Measurements from ENCODE around the gene C17orf107. TPM values are rescaled to one million over a fixed set of nuclear protein-coding genes. Genes with fewer than 3 reads are reported as not detected.
A peak's percentile ranks its signal among the peaks of the same experiment; 100 is the strongest.

The C17orf107 gene
- total RNA-seq, 1 experiment from 2014 or later = 0.36 TPM

- TF ChIP-seq EZH2phosphoT487 (IDR thresholded peaks at IDR 0.05; ENCODE audit: borderline replicate concordance, low read length) (no peak), EZH2 (IDR thresholded peaks at IDR 0.05; ENCODE audit: low read length, unreplicated experiment) (no peak), CTCF (conservative IDR thresholded peaks at IDR 0.05; ENCODE audit: low read depth, low read length) (no peak)
- ATAC-seq = no peak
- H3K79me2 ChIP-seq (ENCODE audit: low read length) = peaks cover 77% of the 10 kb centered on the region
- peak overlapping the region; percentile 98 for H3K4me2 ChIP-seq (ENCODE audit: low read length)
- peaks cover 28% of the 10 kb centered on the region for H3K36me3 ChIP-seq (ENCODE audit: low read depth, low read length)
- no peaks in the 10 kb centered on the region for H3F3A ChIP-seq (ENCODE audit: low read length, unreplicated experiment)
- H3K9ac ChIP-seq (ENCODE audit: low read length) = peak overlapping the region; percentile 93
- peak overlapping the region; percentile 74 for H3K27ac ChIP-seq (ENCODE audit: low read length)
- POLR2A ChIA-PET (ENCODE audit: unreplicated experiment) = interaction anchor here (0.5 to 0.6 kb wide), 2 partner anchors 18 to 20 kb away, joined by 3 read pairs; no protein-coding TSS in a partner anchor
- peak overlapping the region; percentile 90 for H3K4me3 ChIP-seq (ENCODE audit: low read length)
- H2AFZ ChIP-seq (ENCODE audit: low read length) = no peak overlapping the region
- no peaks in the 10 kb centered on the region for H3K27me3 ChIP-seq (ENCODE audit: low read length)
- H4K20me1 ChIP-seq (ENCODE audit: low read length) = peaks cover 26% of the 10 kb centered on the region
- H3K9me2 ChIP-seq (replicated peaks; ENCODE audit: low read length) = no peaks in the 10 kb centered on the region
- peaks cover 38% of the 10 kb centered on the region for H3K4me1 ChIP-seq (ENCODE audit: insufficient read depth, low read length)
- intact Hi-C loops (cut with micrococcal nuclease) = loop anchor here (2.0 kb wide), 1 partner anchor 51 kb away; the partner anchor contains the start of genes INCA1 and KIF1C
- DNase-seq = no peak
- H3K9me3 ChIP-seq (ENCODE audit: low read length) = no peaks in the 10 kb centered on the region
- BruUV-seq (replicated peaks) = no TSS peak
- CTCF ChIA-PET = no interaction called here
Measured at GRCh38 chr17:4945944-4946280, 46.6 kb downstream of the C17orf107 start.

GRCh38 chr17:4946312-4946976 lies 47.1 kb downstream of the C17orf107 start:
- POLR2A ChIA-PET (ENCODE audit: unreplicated experiment) = no interaction called here
- Histone ChIP-seq H3K27ac (ENCODE audit: low read length) (peak overlapping the region; percentile 28), H3K4me1 (ENCODE audit: insufficient read depth, low read length) (peaks cover 36% of the 10 kb centered on the region), H3K4me3 (ENCODE audit: low read length) (peak overlapping the region; percentile 90), H3K9me2 (replicated peaks; ENCODE audit: low read length) (no peaks in the 10 kb centered on the region), H2AFZ (ENCODE audit: low read length) (no peak overlapping the region), H4K20me1 (ENCODE audit: low read length) (peaks cover 26% of the 10 kb centered on the region), H3K9me3 (ENCODE audit: low read length) (no peaks in the 10 kb centered on the region), H3K27me3 (ENCODE audit: low read length) (no peaks in the 10 kb centered on the region), H3K79me2 (ENCODE audit: low read length) (peaks cover 71% of the 10 kb centered on the region), H3K4me2 (ENCODE audit: low read length) (peak overlapping the region; percentile 98), H3K9ac (ENCODE audit: low read length) (peak overlapping the region; percentile 93), H3F3A (ENCODE audit: low read length, unreplicated experiment) (no peaks in the 10 kb centered on the region), H3K36me3 (ENCODE audit: low read depth, low read length) (peaks cover 28% of the 10 kb centered on the region)
- intact Hi-C loops (cut with micrococcal nuclease) = loop anchor here (2.0 kb wide), 1 partner anchor 50 kb away; the partner anchor contains the start of genes INCA1 and KIF1C
- BruUV-seq (replicated peaks) = TSS peak; percentile 56
- ATAC-seq (no peak), DNase-seq (no peak)
- CTCF ChIA-PET = no interaction called here
- no peak for TF ChIP-seq CTCF (conservative IDR thresholded peaks at IDR 0.05; ENCODE audit: low read depth, low read length)
- no peak for TF ChIP-seq EZH2 (IDR thresholded peaks at IDR 0.05; ENCODE audit: low read length, unreplicated experiment)
- no peak for TF ChIP-seq EZH2phosphoT487 (IDR thresholded peaks at IDR 0.05; ENCODE audit: borderline replicate concordance, low read length)

- Histone ChIP-seq H2AFZ (ENCODE audit: low read length) (no peak overlapping the region), H3K9ac (ENCODE audit: low read length) (peak overlapping the region; percentile 93), H3K9me2 (replicated peaks; ENCODE audit: low read length) (no peaks in the 10 kb centered on the region), H3K4me1 (ENCODE audit: insufficient read depth, low read length) (peaks cover 31% of the 10 kb centered on the region), H3K4me3 (ENCODE audit: low read length) (peak overlapping the region; percentile 90), H3K36me3 (ENCODE audit: low read depth, low read length) (peaks cover 28% of the 10 kb centered on the region), H4K20me1 (ENCODE audit: low read length) (peaks cover 26% of the 10 kb centered on the region), H3K4me2 (ENCODE audit: low read length) (peak overlapping the region; percentile 98), H3K9me3 (ENCODE audit: low read length) (no peaks in the 10 kb centered on the region), H3F3A (ENCODE audit: low read length, unreplicated experiment) (no peaks in the 10 kb centered on the region), H3K27me3 (ENCODE audit: low read length) (no peaks in the 10 kb centered on the region), H3K79me2 (ENCODE audit: low read length) (peaks cover 66% of the 10 kb centered on the region), H3K27ac (ENCODE audit: low read length) (peak overlapping the region; percentile 28)
- ATAC-seq (no peak), DNase-seq (no peak)
- BruUV-seq (replicated peaks) = no TSS peak
- CTCF ChIA-PET = no interaction called here
- TF ChIP-seq EZH2phosphoT487 (IDR thresholded peaks at IDR 0.05; ENCODE audit: borderline replicate concordance, low read length) (no peak), CTCF (conservative IDR thresholded peaks at IDR 0.05; ENCODE audit: low read depth, low read length) (no peak), EZH2 (IDR thresholded peaks at IDR 0.05; ENCODE audit: low read length, unreplicated experiment) (no peak)
- POLR2A ChIA-PET (ENCODE audit: unreplicated experiment) = no interaction called here
- intact Hi-C loops (cut with micrococcal nuclease) = loop anchor here (2.0 kb wide), 1 partner anchor 50 kb away; the partner anchor contains the start of genes INCA1 and KIF1C
Measured at GRCh38 chr17:4947010-4947410, 47.7 kb downstream of the C17orf107 start.

Data from PC-3 (cell line).